ENCODE results near the gene CYB561.

The CYB561 gene

DNA sequence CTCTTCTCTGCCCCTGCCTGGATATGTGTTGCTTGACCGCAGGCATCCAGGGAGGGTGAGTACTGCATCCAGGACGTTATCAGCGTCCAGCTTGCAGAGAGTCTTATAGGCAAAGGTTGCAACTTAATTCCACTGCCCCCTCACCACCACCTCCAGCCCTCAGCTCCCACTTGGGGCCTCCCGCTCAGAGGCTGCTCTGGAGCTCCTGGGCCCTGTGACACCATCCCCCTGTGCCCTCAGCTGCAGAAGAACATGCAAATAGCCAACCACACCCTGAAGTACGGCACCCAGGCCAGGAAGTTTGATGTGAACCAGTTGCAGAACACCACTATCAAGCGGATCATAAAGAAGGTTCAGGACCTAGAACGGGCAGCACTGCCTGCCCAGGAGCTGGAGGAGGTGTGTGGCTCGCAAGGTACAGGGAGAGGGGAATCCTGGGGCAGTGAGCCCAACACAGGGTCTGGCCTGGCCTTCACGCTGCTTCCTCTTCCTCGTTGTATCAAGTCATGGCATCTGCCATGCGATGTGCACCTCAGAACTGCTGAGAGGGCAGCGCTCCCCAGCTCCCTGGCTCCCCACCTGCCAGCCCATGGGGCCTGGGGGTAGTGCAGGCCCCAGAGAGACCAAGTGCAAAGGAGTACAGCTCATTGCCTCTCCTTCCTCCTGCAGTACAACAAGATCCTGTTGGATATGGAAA, 40.4 kb upstream of the CYB561 start:
- no peaks in the 10 kb centered on the region for H3K9me3 ChIP-seq (ENCODE audit: insufficient read depth, low read depth, low read length)
- no peaks in the 10 kb centered on the region for H3K4me1 ChIP-seq (ENCODE audit: insufficient read depth, low read length, poor library complexity, severe bottlenecking)
- H3K36me3 ChIP-seq (ENCODE audit: insufficient read depth, low read length) = no peaks in the 10 kb centered on the region
- H3K4me2 ChIP-seq (ENCODE audit: low read depth, low read length, poor library complexity, severe bottlenecking) = no peak overlapping the region
- no peak overlapping the region for H3K4me3 ChIP-seq (ENCODE audit: low read length, poor library complexity, severe bottlenecking)
- no peaks in the 10 kb centered on the region for H3K9me2 ChIP-seq (replicated peaks; ENCODE audit: low read depth, low read length)
- no peaks in the 10 kb centered on the region for H3K79me2 ChIP-seq (ENCODE audit: insufficient read depth, low read length)
- H2AFZ ChIP-seq (ENCODE audit: low read length) = no peak overlapping the region
- no peak overlapping the region for H3K9ac ChIP-seq (ENCODE audit: low read depth, low read length, poor library complexity, severe bottlenecking)
- no peaks in the 10 kb centered on the region for H4K20me1 ChIP-seq (ENCODE audit: insufficient read depth, low read length, poor library complexity, severe bottlenecking)
- no peaks in the 10 kb centered on the region for H3K27me3 ChIP-seq (ENCODE audit: insufficient read depth, low read length, poor library complexity, severe bottlenecking)
- H3F3A ChIP-seq (ENCODE audit: low read depth) = no peaks in the 10 kb centered on the region
- no peak for TF ChIP-seq EZH2phosphoT487 (IDR thresholded peaks at IDR 0.05; ENCODE audit: borderline replicate concordance)
- no peak for TF ChIP-seq CTCF (conservative IDR thresholded peaks at IDR 0.05; ENCODE audit: low read length)

DNA sequence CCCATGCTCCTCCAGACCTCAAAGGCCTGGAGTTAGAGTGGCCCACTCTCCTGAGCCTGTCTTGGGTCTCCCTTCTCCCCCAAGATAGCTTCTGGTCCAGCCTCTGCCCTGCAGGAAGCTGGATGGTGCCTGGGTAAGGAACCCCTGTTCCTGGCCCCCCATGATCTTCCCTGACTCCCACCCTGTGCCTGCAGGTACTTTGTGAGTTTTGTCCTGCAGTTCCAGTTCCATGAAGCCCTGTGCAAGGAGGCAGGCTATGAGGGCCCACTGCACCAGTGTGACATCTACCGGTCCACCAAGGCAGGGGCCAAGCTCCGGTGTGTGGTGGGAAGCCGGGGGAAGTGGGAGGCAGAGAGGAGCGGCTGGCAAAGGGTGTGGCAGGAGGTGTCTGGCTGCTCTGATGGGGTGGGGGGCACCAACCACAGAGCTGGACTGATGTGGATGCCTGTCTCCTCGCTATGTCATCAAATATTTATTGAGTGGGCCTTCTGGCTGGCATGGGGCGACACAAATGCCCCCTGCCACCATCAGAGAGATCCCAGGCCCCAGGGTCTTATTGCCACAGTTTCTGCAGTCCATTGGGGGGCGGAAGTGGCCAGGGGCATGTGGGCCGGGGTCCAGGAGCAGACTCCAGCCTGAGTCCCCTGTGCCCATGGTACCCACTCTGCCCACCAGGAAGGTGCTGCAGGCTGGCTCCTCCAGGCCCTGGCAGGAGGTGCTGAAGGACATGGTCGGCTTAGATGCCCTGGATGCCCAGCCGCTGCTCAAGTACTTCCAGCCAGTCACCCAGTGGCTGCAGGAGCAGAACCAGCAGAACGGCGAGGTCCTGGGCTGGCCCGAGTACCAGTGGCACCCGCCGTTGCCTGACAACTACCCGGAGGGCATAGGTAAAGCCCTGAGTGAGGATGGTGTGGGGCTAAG, 37.8 kb upstream of the CYB561 start:
- no peaks in the 10 kb centered on the region for H3K36me3 ChIP-seq (ENCODE audit: insufficient read depth, low read length)
- no peak overlapping the region for H2AFZ ChIP-seq (ENCODE audit: low read length)
- H3F3A ChIP-seq (ENCODE audit: low read depth) = no peaks in the 10 kb centered on the region
- H3K9ac ChIP-seq (ENCODE audit: low read depth, low read length, poor library complexity, severe bottlenecking) = no peak overlapping the region
- no peak overlapping the region for H3K4me2 ChIP-seq (ENCODE audit: low read depth, low read length, poor library complexity, severe bottlenecking)
- TF ChIP-seq CTCF (conservative IDR thresholded peaks at IDR 0.05; ENCODE audit: low read length) = no peak
- no peak for TF ChIP-seq EZH2phosphoT487 (IDR thresholded peaks at IDR 0.05; ENCODE audit: borderline replicate concordance)
- no peak overlapping the region for H3K4me3 ChIP-seq (ENCODE audit: low read length, poor library complexity, severe bottlenecking)
- H3K79me2 ChIP-seq (ENCODE audit: insufficient read depth, low read length) = no peaks in the 10 kb centered on the region
- no peaks in the 10 kb centered on the region for H3K9me3 ChIP-seq (ENCODE audit: insufficient read depth, low read depth, low read length)
- no peaks in the 10 kb centered on the region for H3K4me1 ChIP-seq (ENCODE audit: insufficient read depth, low read length, poor library complexity, severe bottlenecking)
- no peaks in the 10 kb centered on the region for H3K27me3 ChIP-seq (ENCODE audit: insufficient read depth, low read length, poor library complexity, severe bottlenecking)
- no peaks in the 10 kb centered on the region for H4K20me1 ChIP-seq (ENCODE audit: insufficient read depth, low read length, poor library complexity, severe bottlenecking)
- no peaks in the 10 kb centered on the region for H3K9me2 ChIP-seq (replicated peaks; ENCODE audit: low read depth, low read length)

DNA sequence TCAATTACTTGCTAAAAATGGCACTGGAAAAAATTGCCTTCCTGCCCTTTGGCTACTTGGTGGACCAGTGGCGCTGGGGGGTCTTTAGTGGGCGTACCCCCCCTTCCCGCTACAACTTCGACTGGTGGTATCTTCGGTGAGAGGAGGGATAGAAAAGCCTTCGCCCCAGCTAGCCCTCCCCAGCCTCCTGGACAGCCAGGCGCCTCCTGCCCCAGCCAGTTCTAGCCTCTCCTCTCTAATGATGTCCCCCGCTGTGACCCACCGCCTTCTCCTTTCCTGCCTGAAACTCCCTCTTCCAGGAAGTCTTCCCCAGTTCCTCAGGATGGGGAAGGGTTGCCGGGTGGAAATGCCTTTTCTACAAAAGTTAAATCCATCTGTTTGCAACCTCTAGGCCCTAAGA, 36.9 kb upstream of the CYB561 start:
- no peak overlapping the region for H3K9ac ChIP-seq (ENCODE audit: low read depth, low read length, poor library complexity, severe bottlenecking)

More for the DNA sequence above, 36.9 kb upstream of the CYB561 start:
- TF ChIP-seq CTCF (conservative IDR thresholded peaks at IDR 0.05; ENCODE audit: low read length) (no peak), EZH2phosphoT487 (IDR thresholded peaks at IDR 0.05; ENCODE audit: borderline replicate concordance) (no peak)
- Histone ChIP-seq H3F3A (ENCODE audit: low read depth) (no peaks in the 10 kb centered on the region), H3K9me2 (replicated peaks; ENCODE audit: low read depth, low read length) (no peaks in the 10 kb centered on the region), H3K9me3 (ENCODE audit: insufficient read depth, low read depth, low read length) (no peaks in the 10 kb centered on the region), H3K79me2 (ENCODE audit: insufficient read depth, low read length) (no peaks in the 10 kb centered on the region), H4K20me1 (ENCODE audit: insufficient read depth, low read length, poor library complexity, severe bottlenecking) (no peaks in the 10 kb centered on the region), H3K36me3 (ENCODE audit: insufficient read depth, low read length) (no peaks in the 10 kb centered on the region), H3K4me3 (ENCODE audit: low read length, poor library complexity, severe bottlenecking) (no peak overlapping the region), H3K4me2 (ENCODE audit: low read depth, low read length, poor library complexity, severe bottlenecking) (no peak overlapping the region), H3K4me1 (ENCODE audit: insufficient read depth, low read length, poor library complexity, severe bottlenecking) (peaks cover 3% of the 10 kb centered on the region), H3K27me3 (ENCODE audit: insufficient read depth, low read length, poor library complexity, severe bottlenecking) (no peaks in the 10 kb centered on the region), H2AFZ (ENCODE audit: low read length) (no peak overlapping the region)

Data from Loucy (cell line).